ENCODE measurements around the gene DCAF11. TPM values are rescaled to one million over a fixed set of nuclear protein-coding genes. Genes with fewer than 3 reads are reported as not detected.
A peak's percentile ranks its signal among the peaks of the same experiment; 100 is the strongest.

DCAF11 gene
- total and polyA plus RNA-seq, 2 of the 13 experiments (the other 11 are each of a cell fraction or from before 2014, with no cell fraction given): 150 to 257 TPM

DNA sequence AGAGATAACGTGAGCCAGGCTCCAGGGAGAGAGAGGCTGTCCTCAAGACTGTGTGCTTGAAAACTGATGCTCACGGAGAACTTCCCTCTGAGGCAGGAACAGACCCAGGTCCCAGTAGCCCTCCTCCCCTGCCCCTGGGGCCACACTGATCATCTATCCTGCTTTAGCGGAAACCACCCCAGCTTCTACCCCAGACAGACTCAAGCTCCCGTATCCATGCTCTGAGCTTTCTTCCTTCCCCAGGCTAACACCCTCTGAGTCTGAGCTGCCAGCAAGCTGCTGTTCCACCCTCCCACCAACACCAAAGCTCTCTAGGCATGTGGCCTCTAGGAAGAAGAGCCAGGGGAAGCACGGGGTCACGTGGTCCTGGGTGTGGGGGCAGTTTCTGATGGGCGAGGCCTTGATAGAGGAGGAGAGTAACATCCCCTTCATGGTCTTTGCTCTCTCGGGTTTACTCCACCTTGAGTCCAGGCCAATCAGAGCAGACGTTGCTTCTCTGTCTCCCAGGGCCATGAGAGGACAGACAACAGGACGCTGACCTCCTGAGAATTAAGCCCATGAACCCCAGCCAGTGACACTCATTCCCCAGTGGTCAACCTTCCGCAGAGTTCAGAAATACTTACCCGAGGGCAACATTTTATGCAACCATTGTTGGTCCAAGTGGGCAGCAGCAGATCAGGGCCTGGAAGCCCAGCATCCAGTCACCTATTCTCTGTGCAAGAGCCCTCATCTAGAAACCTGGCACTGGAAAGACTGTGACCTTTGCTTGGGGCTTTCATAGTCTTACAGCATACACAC, 19.1 kb upstream of the DCAF11 start (continued):
- TF ChIP-seq, protein P1, sequence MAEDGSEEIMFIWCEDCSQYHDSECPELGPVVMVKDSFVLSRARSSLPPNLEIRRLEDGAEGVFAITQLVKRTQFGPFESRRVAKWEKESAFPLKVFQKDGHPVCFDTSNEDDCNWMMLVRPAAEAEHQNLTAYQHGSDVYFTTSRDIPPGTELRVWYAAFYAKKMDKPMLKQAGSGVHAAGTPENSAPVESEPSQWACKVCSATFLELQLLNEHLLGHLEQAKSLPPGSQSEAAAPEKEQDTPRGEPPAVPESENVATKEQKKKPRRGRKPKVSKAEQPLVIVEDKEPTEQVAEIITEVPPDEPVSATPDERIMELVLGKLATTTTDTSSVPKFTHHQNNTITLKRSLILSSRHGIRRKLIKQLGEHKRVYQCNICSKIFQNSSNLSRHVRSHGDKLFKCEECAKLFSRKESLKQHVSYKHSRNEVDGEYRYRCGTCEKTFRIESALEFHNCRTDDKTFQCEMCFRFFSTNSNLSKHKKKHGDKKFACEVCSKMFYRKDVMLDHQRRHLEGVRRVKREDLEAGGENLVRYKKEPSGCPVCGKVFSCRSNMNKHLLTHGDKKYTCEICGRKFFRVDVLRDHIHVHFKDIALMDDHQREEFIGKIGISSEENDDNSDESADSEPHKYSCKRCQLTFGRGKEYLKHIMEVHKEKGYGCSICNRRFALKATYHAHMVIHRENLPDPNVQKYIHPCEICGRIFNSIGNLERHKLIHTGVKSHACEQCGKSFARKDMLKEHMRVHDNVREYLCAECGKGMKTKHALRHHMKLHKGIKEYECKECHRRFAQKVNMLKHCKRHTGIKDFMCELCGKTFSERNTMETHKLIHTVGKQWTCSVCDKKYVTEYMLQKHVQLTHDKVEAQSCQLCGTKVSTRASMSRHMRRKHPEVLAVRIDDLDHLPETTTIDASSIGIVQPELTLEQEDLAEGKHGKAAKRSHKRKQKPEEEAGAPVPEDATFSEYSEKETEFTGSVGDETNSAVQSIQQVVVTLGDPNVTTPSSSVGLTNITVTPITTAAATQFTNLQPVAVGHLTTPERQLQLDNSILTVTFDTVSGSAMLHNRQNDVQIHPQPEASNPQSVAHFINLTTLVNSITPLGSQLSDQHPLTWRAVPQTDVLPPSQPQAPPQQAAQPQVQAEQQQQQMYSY (CRISPR knock-in tag; IDR thresholded peaks at IDR 0.05): peak; percentile 16; the same call in 1 of the 2 replicates
- TF ChIP-seq DNMT1 (CRISPR knock-in tag; IDR thresholded peaks at IDR 0.05): no peak
- peak; percentile 100 for TF ChIP-seq ZNF34 (CRISPR knock-in tag; IDR thresholded peaks at IDR 0.05; ENCODE audit: borderline replicate concordance)
- peak; percentile 95 for TF ChIP-seq RFXAP (CRISPR knock-in tag; IDR thresholded peaks at IDR 0.05; ENCODE audit: borderline replicate concordance)
- no peak for TF ChIP-seq JUND (CRISPR knock-in tag; IDR thresholded peaks at IDR 0.05)
- TF ChIP-seq, protein P2, sequence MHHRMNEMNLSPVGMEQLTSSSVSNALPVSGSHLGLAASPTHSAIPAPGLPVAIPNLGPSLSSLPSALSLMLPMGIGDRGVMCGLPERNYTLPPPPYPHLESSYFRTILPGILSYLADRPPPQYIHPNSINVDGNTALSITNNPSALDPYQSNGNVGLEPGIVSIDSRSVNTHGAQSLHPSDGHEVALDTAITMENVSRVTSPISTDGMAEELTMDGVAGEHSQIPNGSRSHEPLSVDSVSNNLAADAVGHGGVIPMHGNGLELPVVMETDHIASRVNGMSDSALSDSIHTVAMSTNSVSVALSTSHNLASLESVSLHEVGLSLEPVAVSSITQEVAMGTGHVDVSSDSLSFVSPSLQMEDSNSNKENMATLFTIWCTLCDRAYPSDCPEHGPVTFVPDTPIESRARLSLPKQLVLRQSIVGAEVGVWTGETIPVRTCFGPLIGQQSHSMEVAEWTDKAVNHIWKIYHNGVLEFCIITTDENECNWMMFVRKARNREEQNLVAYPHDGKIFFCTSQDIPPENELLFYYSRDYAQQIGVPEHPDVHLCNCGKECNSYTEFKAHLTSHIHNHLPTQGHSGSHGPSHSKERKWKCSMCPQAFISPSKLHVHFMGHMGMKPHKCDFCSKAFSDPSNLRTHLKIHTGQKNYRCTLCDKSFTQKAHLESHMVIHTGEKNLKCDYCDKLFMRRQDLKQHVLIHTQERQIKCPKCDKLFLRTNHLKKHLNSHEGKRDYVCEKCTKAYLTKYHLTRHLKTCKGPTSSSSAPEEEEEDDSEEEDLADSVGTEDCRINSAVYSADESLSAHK (CRISPR knock-in tag; IDR thresholded peaks at IDR 0.05; ENCODE audit: borderline replicate concordance): peak; percentile 94; the same call in 1 of the 2 replicates
- TF ChIP-seq MBD4 (IDR thresholded peaks at IDR 0.05; ENCODE audit: borderline replicate concordance, low read length): no peak
- peak; percentile 98 for TF ChIP-seq HIVEP1 (CRISPR knock-in tag; IDR thresholded peaks at IDR 0.05)
- no peak for TF ChIP-seq HDAC1 (CRISPR knock-in tag; IDR thresholded peaks at IDR 0.05)
- peak; percentile 99 for TF ChIP-seq ZFP37 (CRISPR knock-in tag; IDR thresholded peaks at IDR 0.05; ENCODE audit: borderline replicate concordance)
- TF ChIP-seq THAP11 (CRISPR knock-in tag; IDR thresholded peaks at IDR 0.05): peak; percentile 92
- TF ChIP-seq SALL1 (CRISPR knock-in tag; IDR thresholded peaks at IDR 0.05): peak; percentile 99
- TF ChIP-seq U2AF2 (IDR thresholded peaks at IDR 0.05; ENCODE audit: low read depth, low read length): peak; percentile 92
- TF ChIP-seq, protein P3, sequence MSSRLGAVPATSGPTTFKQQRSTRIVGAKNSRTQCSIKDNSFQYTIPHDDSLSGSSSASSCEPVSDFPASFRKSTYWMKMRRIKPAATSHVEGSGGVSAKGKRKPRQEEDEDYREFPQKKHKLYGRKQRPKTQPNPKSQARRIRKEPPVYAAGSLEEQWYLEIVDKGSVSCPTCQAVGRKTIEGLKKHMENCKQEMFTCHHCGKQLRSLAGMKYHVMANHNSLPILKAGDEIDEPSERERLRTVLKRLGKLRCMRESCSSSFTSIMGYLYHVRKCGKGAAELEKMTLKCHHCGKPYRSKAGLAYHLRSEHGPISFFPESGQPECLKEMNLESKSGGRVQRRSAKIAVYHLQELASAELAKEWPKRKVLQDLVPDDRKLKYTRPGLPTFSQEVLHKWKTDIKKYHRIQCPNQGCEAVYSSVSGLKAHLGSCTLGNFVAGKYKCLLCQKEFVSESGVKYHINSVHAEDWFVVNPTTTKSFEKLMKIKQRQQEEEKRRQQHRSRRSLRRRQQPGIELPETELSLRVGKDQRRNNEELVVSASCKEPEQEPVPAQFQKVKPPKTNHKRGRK (CRISPR knock-in tag; IDR thresholded peaks at IDR 0.05): peak; percentile 80
- peak; percentile 85; the same call in 1 of the 2 replicates for TF ChIP-seq SIX4 (CRISPR knock-in tag; IDR thresholded peaks at IDR 0.05)
- TF ChIP-seq, protein P4, sequence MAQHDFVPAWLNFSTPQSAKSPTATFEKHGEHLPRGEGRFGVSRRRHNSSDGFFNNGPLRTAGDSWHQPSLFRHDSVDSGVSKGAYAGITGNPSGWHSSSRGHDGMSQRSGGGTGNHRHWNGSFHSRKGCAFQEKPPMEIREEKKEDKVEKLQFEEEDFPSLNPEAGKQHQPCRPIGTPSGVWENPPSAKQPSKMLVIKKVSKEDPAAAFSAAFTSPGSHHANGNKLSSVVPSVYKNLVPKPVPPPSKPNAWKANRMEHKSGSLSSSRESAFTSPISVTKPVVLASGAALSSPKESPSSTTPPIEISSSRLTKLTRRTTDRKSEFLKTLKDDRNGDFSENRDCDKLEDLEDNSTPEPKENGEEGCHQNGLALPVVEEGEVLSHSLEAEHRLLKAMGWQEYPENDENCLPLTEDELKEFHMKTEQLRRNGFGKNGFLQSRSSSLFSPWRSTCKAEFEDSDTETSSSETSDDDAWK (CRISPR knock-in tag; IDR thresholded peaks at IDR 0.05): no peak
- peak; percentile 89 for TF ChIP-seq HMG20B (CRISPR knock-in tag; conservative IDR thresholded peaks at IDR 0.05)
- TF ChIP-seq RAD21 (CRISPR knock-in tag; IDR thresholded peaks at IDR 0.05): peak; percentile 39
- peak; percentile 98 for TF ChIP-seq ZNF136 (CRISPR knock-in tag; IDR thresholded peaks at IDR 0.05; ENCODE audit: low read depth)
- TF ChIP-seq, protein P5, sequence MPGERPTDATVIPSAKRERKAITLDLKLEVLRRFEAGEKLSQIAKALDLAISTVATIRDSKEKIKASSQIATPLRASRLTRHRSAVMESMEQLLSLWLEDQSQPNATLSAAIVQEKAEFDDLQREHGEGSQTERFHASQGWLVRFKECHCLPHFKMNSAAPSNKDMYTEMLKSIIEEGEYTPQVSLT (CRISPR knock-in tag; IDR thresholded peaks at IDR 0.05; ENCODE audit: borderline replicate concordance, low read depth): no peak
